K562 (cell line): ENCODE data around the gene CDC5L. TPM values are rescaled to one million over a fixed set of nuclear protein-coding genes. Genes with fewer than 3 reads are reported as not detected.

ENCODE experiments used
- ATAC-seq: fragments of 200-7000 bp; cut with Tn5 transposase; 3 replicates; pipeline ENCODE4 v1.9.1; 2020; ENCODE audit warnings: moderate library complexity
- BruUV-seq: library from RNA; stranded (reverse); fragments of 400-500 nt; replicated peaks from 2 replicates; lab custom pipeline; 2021; lab: Mats Ljungman, UMichigan
- CTCF ChIA-PET: fragments of 300-600 bp; formaldehyde crosslinking; extraction: SDS; loops from one replicate; lab custom pipeline; 2021; ENCODE audit warnings: low intra/inter-chr PET ratio; lab: Yijun Ruan, JAX
- POLR2A ChIA-PET: fragments of 300-600, 350-650 bp; sonication (Branson Sonifier 250); formaldehyde crosslinking; extraction: SDS; loops from one replicate; lab custom pipeline; 2021; ENCODE audit warnings: antibody characterized with exemption, inconsistent platforms; lab: Yijun Ruan, JAX
- DNase-seq, 4 experiments: peaks; one replicate each; pipeline versions ENCODE4 v3.0.0 to v3.0.0-alpha.2; 2011 to 2018; ENCODE audit warnings: low spot score in 3 of 4, mixed read lengths in 3 of 4; ENCODE audit errors: extremely low read depth in 1 of 4
- FAIRE-seq: peaks from 2 replicates; lab custom pipeline; 2011; peaks lifted over from hg19 to GRCh38; lab: Jason Lieb, UNC
- H2AFZ ChIP-seq: 2 replicates; pipeline ENCODE4 v1.6.0; 2011; ENCODE audit warnings: low read depth, low read length, control low read depth, inconsistent platforms
- H3K27ac ChIP-seq: fragments of 200-600 bp; 3 replicates; pipeline ENCODE4 v1.8.0; 2011; ENCODE audit warnings: low read depth, mild to moderate bottlenecking, control low read depth, inconsistent platforms, low read length, moderate library complexity, mixed read lengths; ENCODE audit errors: extremely low read depth
- H3K27me3 ChIP-seq, 2 experiments: fragments of 300-600 bp in 1 of 2; 2 replicates in 1 of 2; 3 replicates in 1 of 2; pipeline versions ENCODE4 v1.6.0 to v1.8.0; 2011; ENCODE audit warnings: inconsistent platforms in 2 of 2, low read length in 2 of 2, mild to moderate bottlenecking in 1 of 2, mixed read lengths in 1 of 2, moderate library complexity in 1 of 2; ENCODE audit not compliant: control insufficient read depth in 2 of 2, insufficient read depth in 2 of 2
- H3K36me3 ChIP-seq: fragments of 300-600 bp; 3 replicates; pipeline ENCODE4 v1.8.0; 2011; ENCODE audit warnings: mild to moderate bottlenecking, low read length, inconsistent platforms; ENCODE audit not compliant: control insufficient read depth, insufficient read depth
- H3K4me1 ChIP-seq, 2 experiments: fragments of 200-600 bp in 1 of 2; replicated peaks in 1 of 2; 2 replicates in 1 of 2; 3 replicates in 1 of 2; pipeline versions ENCODE4 v1.5.1 to v1.8.0; 2011; ENCODE audit warnings: inconsistent platforms in 2 of 2, low read length in 2 of 2, mild to moderate bottlenecking in 1 of 2, mixed read lengths in 1 of 2, moderate library complexity in 1 of 2; ENCODE audit not compliant: control insufficient read depth in 2 of 2, insufficient read depth in 2 of 2
- H3K4me2 ChIP-seq: 2 replicates; pipeline ENCODE4 v1.6.1; 2011; ENCODE audit warnings: low read length, control low read depth, inconsistent platforms, mixed read lengths; ENCODE audit not compliant: insufficient read depth
- H3K4me3 ChIP-seq: fragments of 200-600 bp; sonication (generic), shearing (Covaris generic); 2 replicates; pipeline ENCODE4 v1.5.1; 2016; ENCODE audit warnings: control low read depth, inconsistent platforms
- H3K79me2 ChIP-seq: fragments of 200-600 bp; 3 replicates; pipeline ENCODE4 v1.8.0; 2011; ENCODE audit warnings: low read length, inconsistent platforms; ENCODE audit not compliant: control insufficient read depth, insufficient read depth
- H3K9ac ChIP-seq, 2 experiments: 2 replicates each; pipeline versions ENCODE4 v1.6.0 to v1.6.1; 2011; ENCODE audit warnings: low read depth in 2 of 2, low read length in 2 of 2, control low read depth in 1 of 2, inconsistent platforms in 1 of 2, mild to moderate bottlenecking in 1 of 2, mixed read lengths in 1 of 2; ENCODE audit not compliant: insufficient read depth in 1 of 2
- H3K9me1 ChIP-seq: one replicate; pipeline ENCODE4 v1.6.0; 2011; ENCODE audit warnings: inconsistent platforms, mild to moderate bottlenecking, low read length, moderate library complexity; ENCODE audit not compliant: control insufficient read depth, insufficient read depth
- H3K9me3 ChIP-seq: replicated peaks from 2 replicates; pipeline ENCODE4 v1.5.1; 2011; ENCODE audit warnings: low read depth, low read length, inconsistent platforms; ENCODE audit not compliant: control insufficient read depth, insufficient read depth
- H4K20me1 ChIP-seq: replicated peaks from 2 replicates; pipeline ENCODE4 v1.6.1; 2011; ENCODE audit warnings: low read length, inconsistent platforms, mixed read lengths; ENCODE audit not compliant: control insufficient read depth, insufficient read depth
- CBFA2T2 ChIP-seq: fragments of 450-650 bp; conservative IDR thresholded peaks from 2 replicates; pipeline ENCODE4 v1.6.1; 2017; ENCODE audit warnings: mild to moderate bottlenecking
- CBFA2T3 ChIP-seq: fragments of 450-650 bp; IDR thresholded peaks from 2 replicates; pipeline ENCODE4 v1.6.1; 2017
- EP300 ChIP-seq: IDR thresholded peaks from 2 replicates; pipeline ENCODE4 v1.6.1; 2012; ENCODE audit warnings: low read length, improper control_type of control experiment
- GATAD2A ChIP-seq: fragments of 450-650 bp; IDR thresholded peaks from 2 replicates; pipeline ENCODE4 v1.6.1; 2017
- HDAC1 ChIP-seq, 2 experiments: fragments of 450-650 bp; IDR thresholded peaks; 2 replicates each; pipeline ENCODE4 v1.6.1; 2016 to 2017; ENCODE audit warnings: inconsistent platforms in 1 of 2, mild to moderate bottlenecking in 1 of 2, moderate library complexity in 1 of 2
- JUN ChIP-seq, 2 experiments: sonication (generic) in 1 of 2; formaldehyde crosslinking in 1 of 2; IDR thresholded peaks; 2 replicates each; pipeline versions ENCODE4 v1.6.1 to v1.8.0; 2012 to 2022; ENCODE audit warnings: borderline replicate concordance in 2 of 2, mild to moderate bottlenecking in 2 of 2, improper control_type of control experiment in 1 of 2, low read depth in 1 of 2, low read length in 1 of 2, missing genetic modification reagents in 1 of 2
- MECOM ChIP-seq: fragments of 250-450 bp; sonication (Bioruptor Pico); IDR thresholded peaks from 2 replicates; pipeline ENCODE4 v1.8.0; 2022; ENCODE audit warnings: inconsistent platforms
- NEUROD1 ChIP-seq: fragments of 150-350 bp; IDR thresholded peaks from 2 replicates; pipeline ENCODE4 v1.6.1; 2014; ENCODE audit warnings: borderline replicate concordance, low read length, low read depth; ENCODE audit not compliant: partially characterized antibody
- SIX5 ChIP-seq, 2 experiments: IDR thresholded peaks; 2 replicates each; pipeline ENCODE4 v1.6.1; 2011; ENCODE audit warnings: low read length in 2 of 2, borderline replicate concordance in 1 of 2, low read depth in 1 of 2, mild to moderate bottlenecking in 1 of 2, moderate library complexity in 1 of 2; ENCODE audit not compliant: insufficient read depth in 1 of 2
- TAL1 ChIP-seq: fragments of 450-650 bp; IDR thresholded peaks from 2 replicates; pipeline ENCODE4 v1.6.1; 2016; ENCODE audit warnings: mild to moderate bottlenecking
- TBP ChIP-seq: optimal IDR thresholded peaks from 2 replicates; pipeline ENCODE3; 2011; ENCODE audit warnings: low read depth, low read length, improper control_type of control experiment
- TRIM24 ChIP-seq, 2 experiments: fragments of 450-650 bp; IDR thresholded peaks; 2 replicates each; pipeline ENCODE4 v1.6.1; 2016
- ZKSCAN8 ChIP-seq: fragments of 200-800 bp; sonication (Bioruptor generic); IDR thresholded peaks from 2 replicates; pipeline ENCODE4 v1.6.1; 2016; ENCODE audit warnings: missing genetic modification characterization, missing compliant biosample characterization
- WGBS: fragments of 100-300 bp; shearing (Covaris generic); methylation state at CpG from one replicate; pipeline ENCODE4 v1.1.6; 2016; ENCODE audit warnings: low coverage, mixed read lengths; ENCODE audit not compliant: insufficient coverage; ENCODE audit errors: missing lambda C conversion rate; 5-methylcytosine and 5-hydroxymethylcytosine counted together
- in situ Hi-C: fragments of 300-500 bp; cut with MboI; formaldehyde crosslinking; loops from 4 replicates; pipeline ENCODE4 v1.15.0; 2018; ENCODE audit warnings: inconsistent platforms, mixed read lengths
- intact Hi-C: fragments of 100-400 bp; cut with micrococcal nuclease; formaldehyde crosslinking; loops from 2 replicates; pipeline ENCODE4 v1.14.2; 2022
- polyA plus RNA-seq, 8 experiments: library from polyadenylated mRNA; depleted of rRNA in 4 of 8; stranded (reverse) in 5 of 8; unstranded in 3 of 8; fragments of >200 nt; fragmentation: Nextera tagmentation in 2 of 8; fragmentation: Illumina TruSeq in 1 of 8; extraction: Ambion mirVana in 2 of 8; extraction: Trizol in 1 of 8; gene quantifications; 2 replicates each; pipeline versions ENCODE4 v1.2.1 to v1.2.3, GENCODE V29; 2011 to 2014; ENCODE audit warnings: inconsistent platforms in 1 of 8, missing spikeins in 1 of 8
- total RNA-seq, 7 experiments: library from RNA; depleted of rRNA in 6 of 7; stranded (reverse); fragments of >200 nt in 6 of 7; fragmentation: Illumina TruSeq in 2 of 7; extraction: Trizol in 2 of 7; gene quantifications; 2 replicates each; pipeline versions ENCODE4 v1.2.1 to v1.2.3, GENCODE V29; 2011 to 2021; ENCODE audit warnings: low replicate concordance in 1 of 7
- TF ChIP-seq, protein P1 (sequence below), 2 experiments: fragments of 150-350 bp in 1 of 2; IDR thresholded peaks; 2 replicates each; pipeline ENCODE4 v1.6.1; 2012 to 2016; ENCODE audit warnings: low read depth in 2 of 2, low read length in 2 of 2, mild to moderate bottlenecking in 1 of 2, moderate library complexity in 1 of 2
- TF ChIP-seq, protein P2 (sequence below): fragments of 250-450 bp; sonication (Bioruptor Pico); IDR thresholded peaks from 2 replicates; pipeline ENCODE4 v1.6.1; 2021; ENCODE audit warnings: mild to moderate bottlenecking
- TF ChIP-seq, protein P3 (sequence below): fragments of 250-450 bp; sonication (Bioruptor Pico); IDR thresholded peaks from 2 replicates; pipeline ENCODE4 v1.8.0; 2022; ENCODE audit warnings: moderate library complexity, mild to moderate bottlenecking, inconsistent platforms

Gene CDC5L
- total and polyA plus RNA-seq, 9 of the 15 experiments (the other 6 are each of a cell fraction or from before 2014, with no cell fraction given) = 22.3 to 44.2 (median 30.8) TPM

DNA sequence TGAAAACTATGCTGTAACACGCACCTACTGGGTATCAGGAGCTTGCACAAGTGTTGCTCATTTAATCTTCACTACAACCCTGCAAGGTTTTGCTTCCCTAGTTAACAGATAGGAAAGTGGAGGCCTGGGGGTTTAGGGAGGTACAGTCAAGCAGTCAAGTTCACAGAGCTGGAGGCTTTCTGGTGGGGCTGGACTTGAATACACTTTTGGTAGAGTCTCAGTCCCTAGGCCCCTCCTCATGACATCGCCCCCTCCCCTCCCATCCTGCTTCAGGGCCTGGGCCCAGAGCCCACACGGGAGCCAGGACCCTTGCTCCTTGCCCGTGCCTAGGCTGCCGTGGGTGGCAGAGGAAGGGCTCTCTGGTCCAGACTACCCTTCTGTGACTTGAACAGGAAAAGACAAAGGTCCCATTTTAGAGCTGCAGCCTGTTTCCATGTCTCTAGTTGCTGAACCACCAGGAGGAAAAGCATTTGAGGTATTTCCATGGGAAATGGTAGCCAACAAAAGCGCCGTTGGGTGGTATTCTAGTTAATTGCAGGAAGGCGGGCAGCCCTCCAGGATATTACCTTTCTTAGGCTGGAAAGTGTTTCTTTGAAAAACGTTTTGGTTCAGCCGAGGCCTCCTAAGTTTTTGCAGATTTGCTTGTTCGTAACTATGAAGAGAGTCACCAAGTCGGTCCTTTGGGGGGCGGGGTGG, 84.9 kb downstream of the CDC5L start:
- POLR2A ChIA-PET = interaction anchor here (0.6 to 1.1 kb wide), 2 partner anchors 9 to 1177 kb away, joined by 3 to 5 read pairs; no protein-coding TSS in a partner anchor
- peaks cover 43 to 58% of the 10 kb centered on the region in 2 experiments for H3K4me1 ChIP-seq
- H3K79me2 ChIP-seq = no peaks in the 10 kb centered on the region
- CTCF ChIA-PET = no interaction called here
- WGBS = 63% methylated on average over 13 of the region's 13 CpGs
- H3K9ac ChIP-seq = peak overlapping the region; percentile 0 to 71; a peak in 3 of 4 replicates
- H3K27me3 ChIP-seq = peaks cover 0 to 6% of the 10 kb centered on the region in 2 experiments; a peak in 3 of 5 replicates
- ATAC-seq (peak; percentile 7), FAIRE-seq (peak; percentile 48), DNase-seq (peak in 2 of 4 experiments; percentile 67 to 74)
- H3K4me2 ChIP-seq = peak overlapping the region; percentile 67
- no peaks in the 10 kb centered on the region for H3K9me1 ChIP-seq
- no peaks in the 10 kb centered on the region for H3K9me3 ChIP-seq
- BruUV-seq = no TSS peak
- in situ Hi-C loops = loop anchor here (10.0 kb wide), 2 partner anchors 172 to 1442 kb away; no protein-coding TSS in a partner anchor
- H3K36me3 ChIP-seq = no peaks in the 10 kb centered on the region
- intact Hi-C loops = loop anchor here (5.0 to 10.0 kb wide), 2 partner anchors 92 to 905 kb away; partner anchors contain the start of gene SUPT3H
- H2AFZ ChIP-seq = peak overlapping the region; percentile 63
- no peak overlapping the region for H3K4me3 ChIP-seq
- H3K27ac ChIP-seq = peak overlapping the region; percentile 24; the same call in 2 of the 3 replicates
- no peaks in the 10 kb centered on the region for H4K20me1 ChIP-seq
- TF ChIP-seq NEUROD1 = no peak
- peak; percentile 51 for TF ChIP-seq CBFA2T3
- TF ChIP-seq CBFA2T2 = peak; percentile 59; the same call in 1 of the 2 replicates
- TF ChIP-seq MECOM (CRISPR knock-in tag) = no peak
- TF ChIP-seq GATAD2A = no peak
- TF ChIP-seq, protein P1, sequence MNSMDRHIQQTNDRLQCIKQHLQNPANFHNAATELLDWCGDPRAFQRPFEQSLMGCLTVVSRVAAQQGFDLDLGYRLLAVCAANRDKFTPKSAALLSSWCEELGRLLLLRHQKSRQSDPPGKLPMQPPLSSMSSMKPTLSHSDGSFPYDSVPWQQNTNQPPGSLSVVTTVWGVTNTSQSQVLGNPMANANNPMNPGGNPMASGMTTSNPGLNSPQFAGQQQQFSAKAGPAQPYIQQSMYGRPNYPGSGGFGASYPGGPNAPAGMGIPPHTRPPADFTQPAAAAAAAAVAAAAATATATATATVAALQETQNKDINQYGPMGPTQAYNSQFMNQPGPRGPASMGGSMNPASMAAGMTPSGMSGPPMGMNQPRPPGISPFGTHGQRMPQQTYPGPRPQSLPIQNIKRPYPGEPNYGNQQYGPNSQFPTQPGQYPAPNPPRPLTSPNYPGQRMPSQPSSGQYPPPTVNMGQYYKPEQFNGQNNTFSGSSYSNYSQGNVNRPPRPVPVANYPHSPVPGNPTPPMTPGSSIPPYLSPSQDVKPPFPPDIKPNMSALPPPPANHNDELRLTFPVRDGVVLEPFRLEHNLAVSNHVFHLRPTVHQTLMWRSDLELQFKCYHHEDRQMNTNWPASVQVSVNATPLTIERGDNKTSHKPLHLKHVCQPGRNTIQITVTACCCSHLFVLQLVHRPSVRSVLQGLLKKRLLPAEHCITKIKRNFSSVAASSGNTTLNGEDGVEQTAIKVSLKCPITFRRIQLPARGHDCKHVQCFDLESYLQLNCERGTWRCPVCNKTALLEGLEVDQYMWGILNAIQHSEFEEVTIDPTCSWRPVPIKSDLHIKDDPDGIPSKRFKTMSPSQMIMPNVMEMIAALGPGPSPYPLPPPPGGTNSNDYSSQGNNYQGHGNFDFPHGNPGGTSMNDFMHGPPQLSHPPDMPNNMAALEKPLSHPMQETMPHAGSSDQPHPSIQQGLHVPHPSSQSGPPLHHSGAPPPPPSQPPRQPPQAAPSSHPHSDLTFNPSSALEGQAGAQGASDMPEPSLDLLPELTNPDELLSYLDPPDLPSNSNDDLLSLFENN (IDR thresholded peaks at IDR 0.05; ENCODE audit: low read depth in 2 of 2, low read length in 2 of 2) = no peak
- TF ChIP-seq EP300 = no peak
- TF ChIP-seq JUN (IDR thresholded peaks at IDR 0.05; ENCODE audit: borderline replicate concordance, low read depth, low read length) = no peak
- TF ChIP-seq JUN (CRISPR knock-in tag; IDR thresholded peaks at IDR 0.05; ENCODE audit: borderline replicate concordance) = no peak
- TF ChIP-seq, protein P2, sequence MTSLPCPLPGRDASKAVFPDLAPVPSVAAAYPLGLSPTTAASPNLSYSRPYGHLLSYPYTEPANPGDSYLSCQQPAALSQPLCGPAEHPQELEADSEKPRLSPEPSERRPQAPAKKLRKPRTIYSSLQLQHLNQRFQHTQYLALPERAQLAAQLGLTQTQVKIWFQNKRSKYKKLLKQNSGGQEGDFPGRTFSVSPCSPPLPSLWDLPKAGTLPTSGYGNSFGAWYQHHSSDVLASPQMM (CRISPR knock-in tag) = no peak
- TF ChIP-seq HDAC1 (IDR thresholded peaks at IDR 0.05) = 0 out of 4 replicates have a peak, but pooled peaks of 1 of the 2 experiments have one; percentile 47
- peak; percentile 54; the same call in 1 of the 2 replicates for TF ChIP-seq TAL1
- TF ChIP-seq SIX5 (IDR thresholded peaks at IDR 0.05; ENCODE audit: borderline replicate concordance in 1 of 2, insufficient read depth in 1 of 2, low read depth in 1 of 2, low read length in 2 of 2) = no peak
- peak; percentile 25 for TF ChIP-seq TBP
- TF ChIP-seq, protein P3, sequence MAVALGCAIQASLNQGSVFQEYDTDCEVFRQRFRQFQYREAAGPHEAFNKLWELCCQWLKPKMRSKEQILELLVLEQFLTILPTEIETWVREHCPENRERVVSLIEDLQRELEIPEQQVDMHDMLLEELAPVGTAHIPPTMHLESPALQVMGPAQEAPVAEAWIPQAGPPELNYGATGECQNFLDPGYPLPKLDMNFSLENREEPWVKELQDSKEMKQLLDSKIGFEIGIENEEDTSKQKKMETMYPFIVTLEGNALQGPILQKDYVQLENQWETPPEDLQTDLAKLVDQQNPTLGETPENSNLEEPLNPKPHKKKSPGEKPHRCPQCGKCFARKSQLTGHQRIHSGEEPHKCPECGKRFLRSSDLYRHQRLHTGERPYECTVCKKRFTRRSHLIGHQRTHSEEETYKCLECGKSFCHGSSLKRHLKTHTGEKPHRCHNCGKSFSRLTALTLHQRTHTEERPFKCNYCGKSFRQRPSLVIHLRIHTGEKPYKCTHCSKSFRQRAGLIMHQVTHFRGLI (CRISPR knock-in tag) = no peak
- TF ChIP-seq TRIM24 (IDR thresholded peaks at IDR 0.05) = peak in 1 of 2 experiments; percentile 7; a peak in 1 of 4 replicates
- 0 out of 2 replicates have a peak, but pooled peaks have one; percentile 6 for TF ChIP-seq ZKSCAN8 (CRISPR knock-in tag)
